HG02938 (cell line): Measurements from ENCODE around the gene POLE.
A peak's percentile ranks its signal among the peaks of the same experiment; 100 is the strongest.
"Not testable (repeated sequence)": the region's sequence is repeated elsewhere in the genome, so short reads cannot be mapped to it uniquely, and the experiment has no call there.

Source experiments
- ATAC-seq: cut with Tn5 transposase; IDR thresholded peaks from one replicate; pipeline ENCODE4 v1.9.1; 2021; ENCODE audit warnings: mild to moderate bottlenecking, moderate library complexity; ENCODE audit not compliant: unreplicated experiment

Gene POLE

DNA sequence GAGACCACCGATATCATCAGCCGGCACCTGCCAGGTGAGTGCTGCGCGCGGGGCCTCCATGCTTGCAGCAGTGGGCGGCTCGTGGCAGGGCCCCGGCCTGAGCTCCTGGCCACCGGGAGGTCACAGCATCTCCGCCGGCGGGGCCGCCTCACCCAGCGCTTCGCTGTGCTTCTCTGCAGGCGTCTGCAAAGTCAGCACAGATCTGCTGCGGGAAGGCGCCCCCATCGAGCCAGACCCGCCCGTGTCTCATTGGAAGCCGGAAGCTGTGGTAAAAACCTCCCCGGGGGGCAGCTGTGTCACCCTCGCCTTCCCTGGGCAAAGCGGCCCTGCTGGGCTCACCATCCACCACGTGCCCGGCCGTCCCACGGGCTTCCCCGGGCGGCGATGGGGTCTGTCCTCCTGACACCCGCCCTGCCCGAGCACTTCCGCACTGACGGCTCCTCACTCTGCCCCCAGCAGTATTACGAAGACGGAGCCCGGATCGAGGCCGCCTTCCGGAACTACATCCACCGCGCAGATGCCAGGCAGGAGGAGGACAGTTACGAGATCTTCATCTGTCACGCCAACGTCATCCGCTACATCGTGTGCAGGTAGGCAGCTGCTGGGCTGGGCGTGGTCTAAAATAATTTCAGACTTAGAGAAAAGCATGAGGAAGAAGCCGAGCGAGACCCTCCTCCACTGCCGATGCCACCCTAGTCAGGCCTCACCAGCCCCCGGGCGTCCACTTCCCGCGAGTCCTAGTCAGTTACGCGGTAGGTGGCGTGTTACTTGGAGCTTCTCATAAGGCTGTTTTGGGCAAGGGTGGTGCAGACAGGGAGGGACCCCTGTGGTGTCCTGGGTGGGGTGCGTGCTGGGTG is 30.6 kb upstream of the POLE start:
- ATAC-seq = no peak

DNA sequence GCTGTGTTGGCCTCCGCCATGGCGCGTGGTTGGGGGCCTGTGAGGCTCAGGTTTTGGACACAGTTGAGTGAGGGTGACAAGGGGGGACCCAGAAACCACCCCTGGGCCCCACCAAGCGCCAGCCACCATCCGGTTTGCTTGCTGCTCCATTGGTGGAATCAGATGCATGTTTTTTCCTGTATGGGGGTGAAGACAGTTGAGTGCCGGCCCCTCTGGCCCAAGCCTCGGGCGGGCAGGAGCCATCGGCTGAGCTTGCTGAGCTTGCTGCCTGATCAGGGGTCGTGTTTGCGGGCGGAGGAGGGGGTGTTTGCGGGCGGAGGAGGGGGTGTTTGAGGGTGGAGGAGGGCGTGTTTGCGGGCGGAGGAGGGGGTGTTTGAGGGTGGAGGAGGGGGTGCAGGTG is 29.9 kb upstream of the POLE start:
- ATAC-seq = no peak

DNA sequence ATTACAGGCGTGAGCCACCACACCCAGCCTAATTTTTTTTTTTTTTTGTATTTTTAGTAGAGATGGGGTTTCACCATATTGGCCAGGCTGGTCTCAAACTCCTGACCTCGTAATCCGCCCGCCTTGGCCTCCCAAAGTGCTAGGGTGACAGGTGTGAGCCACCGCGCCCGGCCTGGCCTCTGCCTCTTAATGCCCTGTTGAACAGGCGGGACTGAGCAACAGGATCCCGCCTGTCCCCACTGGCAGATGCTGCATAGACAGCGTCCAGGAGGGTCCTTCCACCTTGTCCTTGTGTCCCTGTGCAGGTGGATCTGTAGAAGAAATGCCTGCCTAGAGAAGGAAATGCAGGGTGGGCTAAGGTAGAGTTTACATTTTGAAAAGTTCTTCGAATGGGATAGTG is 29.2 kb upstream of the POLE start:
- no peak for ATAC-seq

DNA sequence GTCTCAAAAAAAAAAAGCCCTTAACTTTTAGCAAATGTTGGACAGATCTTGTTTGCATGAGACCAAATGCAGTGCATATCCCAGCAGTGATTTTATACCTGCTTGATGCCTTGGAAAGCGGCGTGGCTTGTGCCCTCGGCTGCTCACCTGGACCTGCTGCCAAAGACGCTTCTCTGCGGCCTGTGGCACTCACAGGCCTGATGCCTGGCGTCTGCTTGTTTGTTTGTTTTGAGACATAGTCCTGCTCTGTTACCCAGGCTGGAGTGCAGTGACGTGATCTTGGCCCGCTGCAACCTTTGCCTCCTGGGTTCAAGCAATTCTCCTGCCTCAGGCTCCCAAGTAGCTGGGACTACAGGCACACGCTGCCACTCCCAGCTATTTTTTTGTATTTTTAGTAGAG is 28.7 kb upstream of the POLE start:
- ATAC-seq = no peak

DNA sequence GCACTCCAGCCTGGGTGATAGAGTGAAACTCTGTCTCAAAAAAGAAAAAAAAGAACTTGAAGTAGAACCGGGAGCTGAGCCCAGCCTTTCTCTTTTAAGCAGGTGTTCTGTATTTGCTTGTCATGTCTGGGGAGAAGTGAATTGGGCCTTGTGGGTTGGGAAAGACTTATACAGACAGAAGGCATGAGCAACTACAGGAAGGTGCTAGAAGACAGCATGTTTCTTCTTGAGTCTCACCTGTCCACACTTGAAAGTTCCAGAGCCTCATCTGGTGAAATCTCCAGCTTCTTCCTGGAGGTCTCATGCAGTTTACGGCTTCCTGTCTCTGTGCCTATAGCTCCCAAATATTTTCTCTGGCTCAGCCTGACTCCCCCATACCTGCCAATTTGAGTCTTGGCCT is 26.0 kb upstream of the POLE start:
- no peak for ATAC-seq

DNA sequence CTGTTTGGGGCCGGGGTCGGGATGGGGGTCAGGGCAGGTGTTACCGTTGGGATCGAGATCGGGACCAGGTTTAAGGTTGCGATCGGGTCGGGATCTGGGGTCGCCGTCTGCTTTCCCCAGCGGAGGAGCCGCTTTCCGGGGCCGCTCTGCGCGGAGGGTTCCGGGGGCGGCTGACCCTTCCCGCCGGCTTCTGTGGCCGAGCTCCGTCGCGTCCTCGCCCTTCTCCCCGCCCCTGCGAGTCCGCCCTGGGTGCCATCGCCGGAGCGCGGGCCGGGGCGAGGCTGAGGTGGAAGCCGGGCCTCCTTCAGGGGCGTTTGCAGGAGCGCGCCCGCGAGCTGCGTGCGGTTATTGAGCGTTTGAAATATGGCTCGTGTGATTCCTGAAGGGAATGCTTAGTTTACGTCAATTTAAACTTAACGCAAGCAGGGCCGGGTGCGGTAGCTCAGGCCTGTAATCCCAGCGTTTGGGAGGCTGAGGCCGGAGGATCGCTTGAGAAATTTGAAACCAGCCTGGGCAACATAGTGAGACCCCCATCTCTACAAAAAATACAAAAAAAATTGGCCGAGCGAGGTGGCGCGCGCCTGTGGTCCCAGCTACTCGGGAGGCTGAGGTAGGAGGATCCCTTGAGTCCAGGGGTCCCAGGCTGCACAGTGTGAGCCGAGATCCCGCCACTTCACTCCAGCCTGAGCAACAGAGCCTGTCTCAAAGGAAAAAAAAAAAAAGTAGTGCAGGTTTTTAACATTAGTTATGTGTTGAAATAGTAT is 24.1 kb upstream of the POLE start:
- peak; percentile 14 for ATAC-seq

DNA sequence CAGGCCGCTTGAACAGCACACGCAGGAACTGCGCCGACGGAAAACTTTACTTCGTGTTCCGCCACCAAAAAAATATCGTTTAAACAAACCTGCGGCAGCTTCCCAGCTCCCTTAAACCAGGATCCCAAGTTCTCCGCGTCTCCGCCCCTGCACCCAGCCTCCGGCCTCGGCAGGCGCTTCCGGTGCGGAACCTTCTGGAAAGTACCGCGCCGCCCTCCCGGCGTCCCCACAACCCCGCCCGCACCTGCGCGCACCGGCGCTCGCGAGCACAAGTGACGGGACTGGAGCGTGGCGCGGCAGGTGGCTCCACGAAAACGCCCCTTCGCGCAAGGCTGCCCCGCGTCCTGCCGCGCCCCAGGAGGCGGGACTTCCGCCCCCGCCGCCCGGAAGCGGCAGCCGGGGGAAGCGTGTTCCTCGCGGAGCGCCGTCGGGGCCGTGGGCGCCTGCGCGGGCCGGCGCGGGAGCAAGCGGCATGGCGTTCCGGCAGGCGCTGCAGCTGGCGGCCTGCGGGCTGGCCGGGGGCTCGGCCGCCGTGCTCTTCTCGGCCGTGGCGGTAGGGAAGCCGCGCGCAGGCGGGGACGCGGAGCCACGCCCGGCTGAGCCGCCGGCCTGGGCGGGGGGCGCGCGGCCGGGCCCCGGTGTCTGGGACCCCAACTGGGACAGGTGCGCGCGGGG is 23.4 kb upstream of the POLE start, which contains the start of gene PGAM5:
Gene PGAM5, plus strand, starts transcription at position 438 of the 675 bp plus-strand sequence. Its CDS starts 35 bp downstream, at position 473.
- ATAC-seq = peak; percentile 72

DNA sequence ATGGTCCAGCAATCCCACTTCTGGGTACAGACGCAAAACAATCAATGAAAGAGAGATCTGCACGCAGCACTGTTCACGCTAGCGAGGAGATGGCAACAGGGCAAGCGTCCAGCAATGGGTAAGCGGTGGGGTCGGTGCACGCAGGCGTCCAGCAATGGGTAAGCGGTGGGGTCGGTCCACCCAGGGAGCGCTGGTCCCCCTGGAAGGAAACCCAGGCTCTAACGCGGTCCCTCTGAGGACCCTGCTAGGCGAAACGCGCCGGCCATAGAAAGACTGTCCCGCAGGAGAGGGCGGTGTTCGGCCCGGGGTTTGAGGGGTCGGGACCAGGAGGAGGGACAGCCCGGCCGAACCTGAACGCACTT is 22.9 kb upstream of the POLE start:
- peak; percentile 30 for ATAC-seq

DNA sequence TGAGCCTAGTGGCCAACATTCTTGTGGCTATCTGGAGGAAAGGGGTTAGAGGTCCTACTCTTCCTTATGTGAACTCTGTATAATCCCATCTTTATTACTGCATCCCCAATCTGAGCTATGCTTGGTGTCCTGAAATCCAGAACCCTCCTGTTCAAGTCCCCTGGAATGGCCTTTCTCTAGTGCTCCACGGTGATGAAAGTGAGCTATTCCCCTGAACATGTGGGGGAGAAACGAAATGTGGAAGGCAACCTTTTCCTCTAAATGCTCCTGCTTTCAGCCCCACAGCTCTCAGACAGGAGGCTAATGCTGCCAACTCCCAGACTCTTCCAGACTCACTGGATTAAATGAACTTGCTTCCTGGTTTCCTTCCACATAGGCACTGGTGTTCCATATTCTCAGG is 21.0 kb upstream of the POLE start:
- ATAC-seq = no peak

DNA sequence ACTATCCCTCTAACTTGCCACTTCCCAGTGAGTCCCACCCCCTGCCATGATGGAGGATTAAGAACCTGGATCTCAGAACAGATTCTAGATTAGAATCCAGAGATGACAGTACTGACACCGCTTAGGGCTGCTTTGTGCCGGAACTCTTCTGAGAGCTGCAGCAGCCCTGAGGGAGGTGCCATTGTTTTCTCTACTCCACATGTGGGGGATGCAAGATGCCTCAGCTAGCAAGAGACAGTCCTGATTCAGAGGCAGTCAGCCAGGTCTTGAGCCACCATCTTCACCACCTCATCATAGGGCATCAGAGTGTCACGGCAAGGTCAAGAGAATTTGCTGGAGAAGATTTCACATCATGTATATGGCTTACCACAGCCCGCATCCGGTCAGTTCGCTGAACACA is 20.1 kb upstream of the POLE start:
- no peak for ATAC-seq

DNA sequence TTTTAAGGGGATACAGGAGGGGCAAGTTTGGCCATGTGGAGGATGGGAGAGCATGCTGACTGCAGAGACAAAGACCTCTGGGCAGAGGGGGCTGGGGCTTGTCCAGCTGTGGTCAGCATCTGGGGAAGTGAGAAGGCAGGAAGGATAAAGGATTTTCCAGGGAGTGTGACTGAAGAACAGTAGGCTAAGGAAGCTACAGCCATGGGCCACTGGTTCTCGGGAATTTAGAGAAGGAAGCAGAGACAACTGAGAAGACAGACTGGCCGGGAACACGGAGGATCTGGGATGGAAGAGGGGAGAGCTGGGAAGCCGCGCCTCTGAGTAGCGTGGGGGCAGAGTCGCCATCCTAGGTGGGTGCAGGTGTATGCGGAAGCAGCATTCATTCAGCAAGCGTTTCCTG is 16.5 kb upstream of the POLE start:
- ATAC-seq = no peak

DNA sequence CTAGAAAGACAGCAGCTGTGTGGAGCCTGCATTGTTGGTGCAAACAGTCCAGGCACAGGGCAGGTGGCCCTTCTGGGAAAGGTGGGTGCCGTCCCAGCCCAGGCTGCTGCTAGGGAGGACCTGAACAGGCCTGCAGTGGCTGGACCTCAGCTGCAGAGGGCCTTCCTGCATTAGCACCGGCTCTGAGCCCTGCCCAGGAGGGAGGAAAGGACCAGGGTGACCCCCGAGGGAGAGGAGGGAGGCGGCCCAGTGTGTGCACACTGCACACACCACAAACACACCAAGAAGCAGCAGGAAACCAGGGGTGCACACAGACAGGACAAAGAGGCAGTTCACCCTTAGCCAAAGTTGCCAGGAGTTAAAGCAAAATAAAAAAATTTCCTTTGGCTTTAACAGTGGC is 15.5 kb upstream of the POLE start:
- no peak for ATAC-seq

DNA sequence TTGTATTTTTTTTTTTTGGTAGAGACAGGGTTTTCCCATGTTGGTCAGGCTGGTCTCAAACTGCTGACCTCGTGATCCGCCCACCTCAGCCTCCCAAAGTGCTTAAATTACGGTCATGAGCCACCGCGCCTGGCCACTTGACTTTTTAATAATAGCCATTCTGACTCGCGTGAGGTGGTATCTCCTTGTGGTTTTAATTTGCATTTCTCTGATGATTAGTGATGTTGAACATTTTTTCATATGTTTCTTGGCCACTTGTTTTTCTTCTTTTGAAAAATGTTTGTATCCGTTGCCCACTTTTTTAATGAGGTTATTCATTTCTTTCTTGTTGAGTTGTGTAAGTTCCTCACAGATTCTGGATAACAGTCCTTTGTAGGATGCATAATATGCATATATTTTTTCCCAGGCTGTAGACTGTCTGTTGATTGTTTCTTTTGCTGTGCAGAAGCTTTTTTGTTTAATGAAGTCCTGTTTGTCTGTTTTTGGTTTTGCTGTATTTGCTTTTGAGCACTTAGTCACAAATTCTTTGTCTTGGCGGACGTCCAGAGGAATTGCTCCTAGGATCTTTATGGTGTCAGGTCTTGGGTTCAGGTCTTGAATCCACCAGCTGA is 13.2 kb upstream of the POLE start:
- no peak for ATAC-seq

DNA sequence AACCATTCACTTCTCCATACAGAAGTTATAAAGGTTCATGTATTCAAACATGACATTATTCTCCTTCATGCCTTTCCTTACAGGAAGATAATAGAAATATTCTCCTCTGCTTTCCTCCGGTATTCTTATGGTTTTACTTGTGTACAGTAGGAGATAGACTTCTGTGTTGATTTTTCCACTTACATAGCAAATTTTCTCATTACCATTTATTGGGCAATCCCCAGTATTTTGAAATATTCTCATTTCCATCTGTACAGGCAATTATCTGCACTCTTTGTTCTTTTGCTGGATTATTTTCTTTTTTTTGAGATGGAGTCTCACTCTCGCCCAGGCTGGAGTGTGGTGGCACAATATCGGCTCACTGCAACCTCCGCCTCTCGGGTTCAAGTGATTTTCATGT is 11.2 kb upstream of the POLE start:
- ATAC-seq = no peak

DNA sequence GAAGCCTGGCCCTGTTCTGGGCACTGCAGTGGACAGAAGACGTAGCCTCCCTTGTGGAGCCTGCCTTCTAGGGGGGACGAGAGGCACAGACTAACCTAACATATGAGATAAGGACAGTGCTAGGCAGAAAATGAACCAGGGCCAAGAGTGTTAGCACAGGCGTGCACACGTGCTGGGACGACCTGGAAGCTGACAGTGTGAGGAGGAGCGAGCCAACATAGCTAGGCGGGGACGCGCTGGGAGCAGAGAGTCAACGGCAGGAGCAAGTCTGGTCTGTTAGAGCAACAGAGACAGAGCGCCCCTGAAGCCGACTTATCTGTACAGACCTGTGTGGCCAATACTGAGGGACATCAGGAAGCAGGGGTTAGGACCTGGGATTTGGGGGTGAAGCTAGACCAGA is 8.3 kb upstream of the POLE start:
- ATAC-seq = no peak

DNA sequence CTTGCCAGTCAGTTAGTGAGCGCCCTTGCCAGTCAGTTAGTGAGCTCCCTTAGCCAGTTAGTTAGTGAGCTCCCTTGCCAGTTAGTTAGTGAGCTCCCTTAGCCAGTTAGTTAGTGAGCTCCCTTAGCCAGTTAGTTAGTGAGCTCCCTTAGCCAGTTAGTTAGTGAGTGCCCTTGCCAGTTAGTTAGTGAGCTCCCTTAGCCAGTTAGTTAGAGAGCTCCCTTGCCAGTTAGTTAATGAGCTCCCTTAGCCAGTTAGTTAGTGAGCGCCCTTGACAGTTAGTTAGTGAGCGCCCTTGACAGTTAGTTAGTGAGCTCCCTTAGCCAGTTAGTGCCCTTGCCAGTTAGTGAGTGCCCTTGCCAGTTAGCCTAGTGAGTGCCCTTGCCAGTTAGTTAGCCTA is 7.7 kb upstream of the POLE start:
- ATAC-seq = not testable (repeated sequence)

DNA sequence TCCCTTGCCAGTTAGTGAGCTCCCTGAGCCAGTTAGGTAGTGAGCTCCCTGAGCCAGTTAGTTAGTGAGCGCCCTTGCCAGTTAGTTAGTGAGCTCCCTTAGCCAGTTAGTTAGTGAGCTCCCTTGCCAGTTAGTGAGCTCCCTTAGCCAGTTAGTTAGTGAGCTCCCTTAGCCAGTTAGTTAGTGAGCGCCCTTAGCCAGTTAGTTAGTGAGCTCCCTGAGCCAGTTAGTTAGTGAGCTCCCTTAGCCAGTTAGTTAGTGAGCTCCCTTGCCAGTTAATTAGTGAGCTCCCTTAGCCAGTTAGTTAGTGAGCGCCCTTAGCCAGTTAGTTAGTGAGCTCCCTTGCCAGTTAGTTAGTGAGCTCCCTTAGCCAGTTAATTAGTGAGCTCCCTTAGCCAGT is 4.9 kb upstream of the POLE start:
- not testable (repeated sequence) for ATAC-seq

DNA sequence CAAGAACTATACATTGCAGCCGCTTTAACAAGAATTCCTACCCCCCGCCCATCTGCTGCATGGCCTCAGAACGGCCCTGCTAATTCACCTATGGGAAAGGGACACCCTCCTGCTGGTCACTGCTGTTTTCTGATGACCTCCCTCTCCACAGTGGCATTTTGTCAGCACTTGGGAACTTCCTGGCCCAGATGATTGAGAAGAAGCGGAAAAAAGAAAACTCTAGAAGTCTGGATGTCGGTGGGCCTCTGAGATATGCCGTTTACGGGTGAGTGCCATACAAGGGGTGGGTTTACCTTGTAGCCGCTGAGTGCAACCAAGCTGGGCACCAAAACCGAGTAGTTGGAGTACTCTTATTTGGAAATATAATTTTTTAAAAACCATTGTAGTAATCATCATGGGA is 3.0 kb upstream of the POLE start:
- no peak for ATAC-seq

DNA sequence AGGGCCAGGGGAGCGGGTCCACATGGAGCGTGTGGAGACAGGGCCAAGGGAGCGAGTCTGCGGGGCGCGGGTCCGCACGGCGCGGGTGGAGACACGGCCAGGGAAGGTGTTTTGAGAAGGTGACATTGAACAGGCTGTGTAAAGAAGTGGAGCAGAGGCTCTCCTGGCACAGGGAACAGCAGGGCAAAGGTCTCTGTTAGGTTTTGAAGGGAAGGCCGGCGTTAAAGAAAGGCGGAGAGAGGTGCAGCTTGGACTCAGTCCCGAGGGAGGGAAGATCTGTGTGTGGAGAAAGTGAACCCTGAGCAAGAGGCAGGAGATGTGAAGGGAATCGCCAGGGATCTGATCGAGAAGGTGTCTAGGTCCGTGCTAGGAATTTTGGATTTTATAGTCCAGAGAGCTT is 2.1 kb upstream of the POLE start:
- no peak for ATAC-seq

DNA sequence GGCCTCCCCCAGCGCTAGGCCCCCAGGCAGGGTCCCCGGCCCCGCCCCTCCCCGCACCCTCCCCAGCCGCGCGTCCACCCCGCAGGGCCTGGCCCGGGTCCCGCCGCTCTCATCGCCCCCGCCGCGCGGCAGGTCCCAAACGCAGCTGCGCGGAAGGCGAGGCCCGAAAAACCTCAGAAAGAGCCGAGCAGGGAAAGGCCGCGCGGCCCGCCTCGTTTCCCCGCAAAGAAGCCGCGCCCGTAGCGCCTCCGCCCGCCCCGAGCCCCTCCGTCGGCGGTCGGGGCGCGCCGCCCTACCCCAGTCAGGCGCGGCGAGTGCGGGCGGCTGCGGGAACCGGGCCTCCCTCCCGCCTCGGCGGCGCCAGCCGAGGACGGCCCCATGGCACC is 324 bp downstream of the POLE start:
- peak; percentile 17 for ATAC-seq

DNA sequence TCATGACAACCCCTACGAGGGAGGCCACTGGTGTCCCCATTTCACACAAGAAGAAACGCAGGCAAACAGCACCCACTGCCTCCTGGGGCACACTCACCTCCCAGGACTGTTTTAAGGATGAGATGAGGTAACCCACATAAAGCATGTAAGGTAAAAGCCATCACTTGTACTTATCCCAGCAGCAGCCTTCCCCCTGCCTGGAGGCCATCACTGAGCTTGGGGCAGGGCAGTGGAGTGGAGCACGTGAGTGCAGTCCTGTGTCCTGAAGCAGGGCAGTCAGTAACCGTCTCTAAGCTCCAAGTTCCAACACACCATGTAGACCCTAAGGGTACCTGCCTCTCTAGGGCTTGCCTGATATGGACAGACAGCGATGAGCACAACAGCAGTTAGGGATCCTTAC is 1.7 kb downstream of the POLE start:
- no peak for ATAC-seq
